WERI-Rb-1 (cell line): Measurements from ENCODE around the gene USP17L12.
"Not testable (repeated sequence)": the region's sequence is repeated elsewhere in the genome, so short reads cannot be mapped to it uniquely, and the experiment has no call there.

Experiments used
- DNase-seq: peaks from one replicate; pipeline ENCODE4 v3.0.0-alpha.2; 2020
- H3K27ac ChIP-seq: fragments of 250-450 bp; sonication (Bioruptor Pico); 2 replicates; pipeline ENCODE4 v1.5.1; 2020; ENCODE audit warnings: mild to moderate bottlenecking, moderate library complexity
- H3K27me3 ChIP-seq: fragments of 250-450 bp; sonication (Bioruptor Pico); 2 replicates; pipeline ENCODE4 v1.5.1; 2021; ENCODE audit warnings: mild to moderate bottlenecking, low read depth, moderate library complexity; ENCODE audit not compliant: insufficient read depth, severe bottlenecking
- H3K36me3 ChIP-seq: fragments of 250-450 bp; sonication (Bioruptor Pico); 2 replicates; pipeline ENCODE4 v1.5.1; 2020; ENCODE audit warnings: mild to moderate bottlenecking, moderate library complexity
- H3K4me3 ChIP-seq: 2 replicates; pipeline ENCODE4 v1.5.1; 2011; ENCODE audit warnings: low read depth, mild to moderate bottlenecking, control low read depth, low read length
- H3K9me3 ChIP-seq: fragments of 250-450 bp; sonication (Bioruptor Pico); 2 replicates; pipeline ENCODE4 v1.5.1; 2021; ENCODE audit warnings: mild to moderate bottlenecking, moderate library complexity; ENCODE audit not compliant: severe bottlenecking

The USP17L12 gene

GRCh38 chr4:9267319-9267718 lies 47.4 kb downstream of the USP17L12 start, which contains the start of gene USP17L22:
Gene USP17L22 (plus strand): TSS chr4:9267619. CDS start chr4:9267619, 0 bp downstream.
- not testable (repeated sequence) for H3K36me3 ChIP-seq, H3K27me3 ChIP-seq, DNase-seq, H3K4me3 ChIP-seq, H3K9me3 ChIP-seq, H3K27ac ChIP-seq
